ENCODE data around the gene ATP10A.

GRCh38 chr15:25709437-25710159, 153.5 kb downstream of the ATP10A start:
- TF ChIP-seq CTCF (conservative IDR thresholded peaks at IDR 0.05; ENCODE audit: low read length) = no peak
- no peak for TF ChIP-seq EZH2phosphoT487 (IDR thresholded peaks at IDR 0.05; ENCODE audit: borderline replicate concordance, low read depth, low read length)
